A549 (cell line): ENCODE data around the gene SLC45A3. TPM values are rescaled to one million over a fixed set of nuclear protein-coding genes. Genes with fewer than 3 reads are reported as not detected.

Source experiments
- ATAC-seq, 2 experiments: fragments of 200-7000 bp in 1 of 2; fragments of >200 bp in 1 of 2; cut with Nextera tagmentation in 1 of 2; cut with Tn5 transposase in 1 of 2; 3 replicates each; pipeline versions ENCODE4 v1.8.0 to v1.9.1; 2018 to 2020; ENCODE audit warnings: mild to moderate bottlenecking in 1 of 2, moderate library complexity in 1 of 2
- CTCF ChIA-PET: fragments of 300-600 bp; sonication (Branson Sonifier 250); formaldehyde crosslinking; extraction: SDS; loops from one replicate; lab custom pipeline; 2021; ENCODE audit warnings: antibody characterized with exemption, inconsistent platforms; lab: Yijun Ruan, JAX
- POLR2A ChIA-PET: fragments of 350-600 bp; formaldehyde crosslinking; extraction: SDS; loops from one replicate; lab custom pipeline; 2021; ENCODE audit warnings: antibody characterized with exemption, inconsistent platforms; lab: Yijun Ruan, JAX
- DNase-seq, 2 experiments: peaks; one replicate each; pipeline versions ENCODE4 v3.0.0 to v3.0.0-alpha.2; 2011 to 2016; ENCODE audit warnings: low read depth in 1 of 2, low spot score in 1 of 2
- FAIRE-seq: peaks from 2 replicates; lab custom pipeline; 2011; peaks lifted over from hg19 to GRCh38; lab: Jason Lieb, UNC
- H3K27ac ChIP-seq, 2 experiments: fragments of >200 bp; sonication (Bioruptor Twin); formaldehyde crosslinking; 3 replicates each; pipeline ENCODE4 v1.5.1; 2016 to 2017
- H3K4me1 ChIP-seq: fragments of >200 bp; sonication (Bioruptor Twin); formaldehyde crosslinking; 3 replicates; pipeline ENCODE4 v1.6.1; 2016
- H3K4me2 ChIP-seq: fragments of >200 bp; sonication (Bioruptor Twin); formaldehyde crosslinking; 3 replicates; pipeline ENCODE4 v1.6.1; 2016
- H3K4me3 ChIP-seq: fragments of >200 bp; sonication (Bioruptor Twin); formaldehyde crosslinking; 3 replicates; pipeline ENCODE4 v1.5.1; 2016
- H3K9me3 ChIP-seq: fragments of >200 bp; sonication (Bioruptor Twin); formaldehyde crosslinking; 3 replicates; pipeline ENCODE4 v1.6.1; 2016
- CBX2 ChIP-seq: fragments of 200-600 bp; sonication (generic); IDR thresholded peaks from 2 replicates; pipeline ENCODE4 v1.6.1; 2016; ENCODE audit warnings: low read depth, mild to moderate bottlenecking, borderline replicate concordance
- CBX8 ChIP-seq: fragments of 200-600 bp; sonication (generic); IDR thresholded peaks from 2 replicates; pipeline ENCODE4 v1.6.1; 2016
- CEBPB ChIP-seq, 2 experiments: fragments of >200 bp in 1 of 2; sonication (Bioruptor Twin) in 1 of 2; formaldehyde crosslinking in 1 of 2; IDR thresholded peaks; 2 replicates each; pipeline ENCODE4 v1.6.1; 2012 to 2016
- CHD2 ChIP-seq: fragments of 150-350 bp; IDR thresholded peaks from 2 replicates; pipeline ENCODE4 v1.6.1; 2014; ENCODE audit warnings: low read length; ENCODE audit not compliant: partially characterized antibody
- EHMT2 ChIP-seq: fragments of 200-600 bp; sonication (generic); IDR thresholded peaks from 2 replicates; pipeline ENCODE4 v1.6.1; 2016; ENCODE audit warnings: antibody characterized with exemption, low read depth, mild to moderate bottlenecking, moderate library complexity
- EP300 ChIP-seq, 2 experiments: fragments of >200 bp; sonication (Bioruptor Twin); formaldehyde crosslinking; IDR thresholded peaks; 2 replicates in 1 of 2; 3 replicates in 1 of 2; pipeline ENCODE4 v1.6.1; 2016 to 2017
- FOSL2 ChIP-seq, 2 experiments: fragments of 450-650 bp in 1 of 2; fragments of >200 bp in 1 of 2; sonication (Bioruptor Twin) in 1 of 2; formaldehyde crosslinking; IDR thresholded peaks; 2 replicates each; pipeline versions ENCODE4 v1.5.0 to v1.6.1; 2016 to 2020; ENCODE audit warnings: mild to moderate bottlenecking in 1 of 2, moderate library complexity in 1 of 2
- GATA3 ChIP-seq: IDR thresholded peaks from 2 replicates; pipeline ENCODE4 v1.6.1; 2012; ENCODE audit warnings: borderline replicate concordance
- HDAC2 ChIP-seq: fragments of 200-600 bp; sonication (generic); IDR thresholded peaks from 2 replicates; pipeline ENCODE4 v1.6.1; 2016
- HOXA7 ChIP-seq: fragments of 250-450 bp; sonication (Bioruptor Pico); IDR thresholded peaks from 2 replicates; pipeline ENCODE4 v1.5.0; 2020; ENCODE audit warnings: mild to moderate bottlenecking, moderate library complexity
- HOXB13 ChIP-seq: fragments of 250-450 bp; sonication (Bioruptor Pico); IDR thresholded peaks from 2 replicates; pipeline ENCODE4 v1.5.0; 2020; ENCODE audit warnings: low read depth, mild to moderate bottlenecking, moderate library complexity
- JUN ChIP-seq, 2 experiments: fragments of >200 bp; sonication (Bioruptor Twin); formaldehyde crosslinking; IDR thresholded peaks; 2 replicates in 1 of 2; 3 replicates in 1 of 2; pipeline ENCODE4 v1.6.1; 2016 to 2017
- MYC ChIP-seq: IDR thresholded peaks from 2 replicates; pipeline ENCODE4 v1.6.1; 2012; ENCODE audit warnings: mild to moderate bottlenecking, inconsistent platforms, low read length, improper control_type of control experiment, borderline replicate concordance
- NFE2L2 ChIP-seq: fragments of 150-350 bp; conservative IDR thresholded peaks from 2 replicates; pipeline ENCODE4 v1.6.1; 2014; ENCODE audit warnings: low read length
- NR3C1 ChIP-seq: fragments of >200 bp; sonication (Bioruptor Twin); formaldehyde crosslinking; IDR thresholded peaks from 3 replicates; pipeline ENCODE4 v1.6.1; 2017
- POLR2AphosphoS2 ChIP-seq: conservative IDR thresholded peaks from 2 replicates; pipeline ENCODE4 v1.6.1; 2012; ENCODE audit warnings: low read length, improper control_type of control experiment, inconsistent platforms
- RAD21 ChIP-seq, 2 experiments: fragments of >200 bp in 1 of 2; sonication (Bioruptor Twin) in 1 of 2; formaldehyde crosslinking in 1 of 2; IDR thresholded peaks in 1 of 2; conservative IDR thresholded peaks in 1 of 2; 2 replicates in 1 of 2; 3 replicates in 1 of 2; pipeline ENCODE4 v1.6.1; 2012 to 2018; ENCODE audit warnings: inconsistent platforms in 1 of 2
- RFX5 ChIP-seq: fragments of 450-650 bp; IDR thresholded peaks from 2 replicates; pipeline ENCODE4 v1.7.1; 2014; ENCODE audit warnings: antibody characterized with exemption, mild to moderate bottlenecking, moderate library complexity
- TFCP2L1 ChIP-seq: fragments of 250-450 bp; sonication (Bioruptor Pico); IDR thresholded peaks from 2 replicates; pipeline ENCODE4 v1.5.0; 2021; ENCODE audit warnings: mild to moderate bottlenecking
- TP53 ChIP-seq: fragments of 250-450 bp; sonication (Bioruptor Pico); IDR thresholded peaks from 2 replicates; pipeline ENCODE4 v1.5.0; 2021; ENCODE audit warnings: mild to moderate bottlenecking, moderate library complexity
- ZFP36 ChIP-seq: fragments of 450-650 bp; IDR thresholded peaks from 2 replicates; pipeline ENCODE4 v1.6.1; 2014; ENCODE audit warnings: borderline replicate concordance; ENCODE audit not compliant: partially characterized antibody
- ZNF302 ChIP-seq: fragments of 250-450 bp; sonication (Bioruptor Pico); IDR thresholded peaks from 2 replicates; pipeline ENCODE4 v1.9.0; 2021; ENCODE audit warnings: inconsistent platforms, mild to moderate bottlenecking, moderate library complexity
- ZSCAN20 ChIP-seq: fragments of 250-450 bp; sonication (Bioruptor Pico); IDR thresholded peaks from 2 replicates; pipeline ENCODE4 v1.8.0; 2022; ENCODE audit warnings: mild to moderate bottlenecking, moderate library complexity
- WGBS: methylation state at CpG from one replicate; pipeline ENCODE4 v1.1.6; 2017; ENCODE audit errors: missing lambda C conversion rate; 5-methylcytosine and 5-hydroxymethylcytosine counted together
- polyA plus RNA-seq, 4 experiments: library from polyadenylated mRNA; depleted of rRNA in 3 of 4; stranded (reverse); fragments of >200 nt; fragmentation: RNase III in 1 of 4; extraction: RNeasy Plus Mini Kit Qiagen cat#74134 plus additional on column Dnase treatment in 1 of 4; gene quantifications; 2 replicates in 3 of 4; 3 replicates in 1 of 4; pipeline ENCODE4 v1.2.3, GENCODE V29; 2011 to 2017
- TF ChIP-seq, protein P1 (sequence below): fragments of 450-650 bp; IDR thresholded peaks from 2 replicates; pipeline ENCODE4 v1.6.1; 2014; ENCODE audit warnings: antibody characterized with exemption
- TF ChIP-seq, protein P2 (sequence below): fragments of >200 bp; sonication (Bioruptor Twin); formaldehyde crosslinking; IDR thresholded peaks from 2 replicates; pipeline ENCODE4 v1.6.1; 2016
- TF ChIP-seq, protein P3 (sequence below): fragments of 250-450 bp; sonication (Bioruptor Pico); IDR thresholded peaks from 2 replicates; pipeline ENCODE4 v1.5.0; 2020; ENCODE audit warnings: low read depth, mild to moderate bottlenecking, moderate library complexity
- TF ChIP-seq, protein P4 (sequence below): IDR thresholded peaks from 2 replicates; pipeline ENCODE4 v1.6.1; 2012
- TF ChIP-seq, protein P5 (sequence below): fragments of >200 bp; sonication (Bioruptor Twin); formaldehyde crosslinking; IDR thresholded peaks from 3 replicates; pipeline ENCODE4 v1.5.1; 2016
- TF ChIP-seq, protein P6 (sequence below): IDR thresholded peaks from 2 replicates; pipeline ENCODE4 v1.6.1; 2012

SLC45A3 gene
- polyA plus RNA-seq, 2 of the 4 experiments (the other 2 are of a cell fraction): 2.8 to 3.4 TPM

DNA sequence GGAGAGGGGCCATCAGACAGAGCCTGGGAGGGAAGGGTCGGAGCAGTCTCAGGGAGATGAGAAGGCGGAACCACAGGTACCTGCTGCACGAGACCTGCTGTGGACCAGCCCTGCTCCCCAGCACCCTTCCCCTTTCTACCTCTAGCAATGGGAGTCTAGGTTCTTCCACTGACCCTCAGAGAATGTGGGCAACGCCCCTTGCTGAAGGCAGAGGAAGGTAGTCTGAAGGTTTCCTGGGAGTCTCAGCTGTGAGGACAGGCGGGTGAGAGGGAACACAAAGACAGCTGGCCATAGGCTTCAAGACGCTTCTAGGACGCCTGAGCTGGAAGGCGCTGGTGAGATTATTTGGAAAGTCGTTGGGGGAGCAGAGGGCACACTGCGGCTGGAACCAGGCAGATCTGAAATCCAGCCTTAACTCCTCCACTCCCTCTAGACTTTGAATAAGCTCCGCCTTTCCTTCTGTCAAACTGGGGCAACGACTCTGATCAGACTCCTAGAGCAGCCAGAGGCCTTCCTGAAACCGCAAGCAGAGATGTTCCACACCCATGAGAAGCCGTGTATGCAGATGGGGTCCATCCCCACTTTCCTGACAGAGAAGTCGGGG is 18.1 kb downstream of the SLC45A3 start:
- Histone ChIP-seq H3K4me1 (peaks cover 7% of the 10 kb centered on the region; the same call in 2 of the 3 replicates), H3K4me2 (no peak overlapping the region), H3K27ac (no peak overlapping the region), H3K9me3 (no peaks in the 10 kb centered on the region)
- 86% methylated on average over 15 of the region's 15 CpGs for WGBS
- POLR2A ChIA-PET: interaction anchor here (1.3 kb wide), 1 partner anchor 30 kb away, joined by 4 read pairs; no protein-coding TSS in a partner anchor
- no peak for FAIRE-seq
- TF ChIP-seq JUN (IDR thresholded peaks at IDR 0.05) (no peak), CHD2 (no peak), POLR2AphosphoS2 (no peak), CBX8 (no peak), ZNF302 (CRISPR knock-in tag) (no peak), ZSCAN20 (CRISPR knock-in tag) (no peak), EHMT2 (no peak), HOXA7 (CRISPR knock-in tag) (no peak), GATA3 (no peak), MYC (no peak), CBX2 (no peak), HOXB13 (CRISPR knock-in tag) (no peak), FOSL2 (IDR thresholded peaks at IDR 0.05) (no peak), FOSL2 (CRISPR knock-in tag; IDR thresholded peaks at IDR 0.05) (no peak), RFX5 (no peak), TFCP2L1 (CRISPR knock-in tag) (no peak), TP53 (CRISPR knock-in tag) (no peak)
- TF ChIP-seq, protein P1, sequence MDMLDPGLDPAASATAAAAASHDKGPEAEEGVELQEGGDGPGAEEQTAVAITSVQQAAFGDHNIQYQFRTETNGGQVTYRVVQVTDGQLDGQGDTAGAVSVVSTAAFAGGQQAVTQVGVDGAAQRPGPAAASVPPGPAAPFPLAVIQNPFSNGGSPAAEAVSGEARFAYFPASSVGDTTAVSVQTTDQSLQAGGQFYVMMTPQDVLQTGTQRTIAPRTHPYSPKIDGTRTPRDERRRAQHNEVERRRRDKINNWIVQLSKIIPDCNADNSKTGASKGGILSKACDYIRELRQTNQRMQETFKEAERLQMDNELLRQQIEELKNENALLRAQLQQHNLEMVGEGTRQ: no peak
- TF ChIP-seq, protein P2, sequence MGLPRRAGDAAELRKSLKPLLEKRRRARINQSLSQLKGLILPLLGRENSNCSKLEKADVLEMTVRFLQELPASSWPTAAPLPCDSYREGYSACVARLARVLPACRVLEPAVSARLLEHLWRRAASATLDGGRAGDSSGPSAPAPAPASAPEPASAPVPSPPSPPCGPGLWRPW: no peak
- TF ChIP-seq, all 56 proteins: peak for 0
- ATAC-seq: no peak
- no peak overlapping the region for H3K4me3 ChIP-seq
- CTCF ChIA-PET: interaction anchor here (0.5 to 14.4 kb wide), 6 partner anchors 41 to 444 kb away, joined by 3 to 423 read pairs (median 3); no protein-coding TSS in a partner anchor
- DNase-seq: no peak

DNA sequence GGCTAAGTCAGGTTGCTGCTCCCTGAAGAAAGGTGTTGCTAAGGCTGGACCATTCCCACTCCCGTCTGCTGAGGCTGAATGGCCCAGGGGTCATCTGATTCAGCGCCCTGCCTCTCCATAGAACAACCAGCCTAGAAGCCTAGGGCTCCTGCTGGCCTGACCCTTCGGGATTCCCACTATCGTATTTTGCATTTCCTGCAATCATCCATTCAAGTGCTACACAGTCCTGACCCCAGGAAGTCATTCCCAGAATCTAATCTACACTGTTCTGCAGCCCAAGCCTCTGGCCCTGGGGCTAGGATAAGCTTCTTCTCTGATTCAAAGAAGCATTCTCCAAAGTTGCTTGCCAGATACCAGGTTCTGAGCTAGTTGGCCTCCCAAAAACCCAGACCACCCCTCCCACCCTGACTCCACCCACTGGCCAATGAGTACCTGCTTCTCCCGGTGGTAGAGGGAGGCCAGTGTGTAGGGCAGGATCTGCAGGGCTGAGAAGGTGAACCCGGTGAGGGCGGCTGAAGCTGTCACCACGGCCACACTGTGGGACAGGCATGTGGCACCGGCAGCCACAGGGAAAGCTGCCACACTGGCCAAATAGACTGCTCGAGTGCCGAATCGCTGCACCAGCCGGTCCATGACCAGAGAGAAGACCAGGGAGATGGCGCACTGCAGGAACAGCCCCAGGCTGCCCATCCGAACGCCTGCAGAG is 18.7 kb downstream of the SLC45A3 start:
- no peak for TF ChIP-seq EP300 (IDR thresholded peaks at IDR 0.05)
- TF ChIP-seq, protein P1: no peak
- TF ChIP-seq CBX2: no peak
- TF ChIP-seq, protein P3, sequence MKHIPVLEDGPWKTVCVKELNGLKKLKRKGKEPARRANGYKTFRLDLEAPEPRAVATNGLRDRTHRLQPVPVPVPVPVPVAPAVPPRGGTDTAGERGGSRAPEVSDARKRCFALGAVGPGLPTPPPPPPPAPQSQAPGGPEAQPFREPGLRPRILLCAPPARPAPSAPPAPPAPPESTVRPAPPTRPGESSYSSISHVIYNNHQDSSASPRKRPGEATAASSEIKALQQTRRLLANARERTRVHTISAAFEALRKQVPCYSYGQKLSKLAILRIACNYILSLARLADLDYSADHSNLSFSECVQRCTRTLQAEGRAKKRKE (CRISPR knock-in tag): no peak
- TF ChIP-seq CBX8: no peak
- TF ChIP-seq, protein P4, sequence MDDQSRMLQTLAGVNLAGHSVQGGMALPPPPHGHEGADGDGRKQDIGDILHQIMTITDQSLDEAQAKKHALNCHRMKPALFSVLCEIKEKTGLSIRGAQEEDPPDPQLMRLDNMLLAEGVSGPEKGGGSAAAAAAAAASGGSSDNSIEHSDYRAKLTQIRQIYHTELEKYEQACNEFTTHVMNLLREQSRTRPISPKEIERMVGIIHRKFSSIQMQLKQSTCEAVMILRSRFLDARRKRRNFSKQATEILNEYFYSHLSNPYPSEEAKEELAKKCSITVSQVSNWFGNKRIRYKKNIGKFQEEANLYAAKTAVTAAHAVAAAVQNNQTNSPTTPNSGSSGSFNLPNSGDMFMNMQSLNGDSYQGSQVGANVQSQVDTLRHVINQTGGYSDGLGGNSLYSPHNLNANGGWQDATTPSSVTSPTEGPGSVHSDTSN: no peak
- no peak for TF ChIP-seq EHMT2
- TF ChIP-seq, protein P5, sequence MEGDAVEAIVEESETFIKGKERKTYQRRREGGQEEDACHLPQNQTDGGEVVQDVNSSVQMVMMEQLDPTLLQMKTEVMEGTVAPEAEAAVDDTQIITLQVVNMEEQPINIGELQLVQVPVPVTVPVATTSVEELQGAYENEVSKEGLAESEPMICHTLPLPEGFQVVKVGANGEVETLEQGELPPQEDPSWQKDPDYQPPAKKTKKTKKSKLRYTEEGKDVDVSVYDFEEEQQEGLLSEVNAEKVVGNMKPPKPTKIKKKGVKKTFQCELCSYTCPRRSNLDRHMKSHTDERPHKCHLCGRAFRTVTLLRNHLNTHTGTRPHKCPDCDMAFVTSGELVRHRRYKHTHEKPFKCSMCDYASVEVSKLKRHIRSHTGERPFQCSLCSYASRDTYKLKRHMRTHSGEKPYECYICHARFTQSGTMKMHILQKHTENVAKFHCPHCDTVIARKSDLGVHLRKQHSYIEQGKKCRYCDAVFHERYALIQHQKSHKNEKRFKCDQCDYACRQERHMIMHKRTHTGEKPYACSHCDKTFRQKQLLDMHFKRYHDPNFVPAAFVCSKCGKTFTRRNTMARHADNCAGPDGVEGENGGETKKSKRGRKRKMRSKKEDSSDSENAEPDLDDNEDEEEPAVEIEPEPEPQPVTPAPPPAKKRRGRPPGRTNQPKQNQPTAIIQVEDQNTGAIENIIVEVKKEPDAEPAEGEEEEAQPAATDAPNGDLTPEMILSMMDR: no peak
- no peak for TF ChIP-seq NR3C1
- TF ChIP-seq TFCP2L1 (CRISPR knock-in tag): no peak
- no peak for TF ChIP-seq CEBPB (IDR thresholded peaks at IDR 0.05)
- TF ChIP-seq HDAC2: no peak
- no peak for TF ChIP-seq TP53 (CRISPR knock-in tag)
- TF ChIP-seq MYC: no peak
- no peak for TF ChIP-seq NFE2L2
- TF ChIP-seq, protein P6, sequence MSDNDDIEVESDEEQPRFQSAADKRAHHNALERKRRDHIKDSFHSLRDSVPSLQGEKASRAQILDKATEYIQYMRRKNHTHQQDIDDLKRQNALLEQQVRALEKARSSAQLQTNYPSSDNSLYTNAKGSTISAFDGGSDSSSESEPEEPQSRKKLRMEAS: no peak
- TF ChIP-seq GATA3: no peak
- no peak for TF ChIP-seq ZFP36
- no peak for TF ChIP-seq RAD21 (conservative IDR thresholded peaks at IDR 0.05 in 1 of 2, IDR thresholded peaks at IDR 0.05 in 1 of 2)
- TF ChIP-seq JUN (IDR thresholded peaks at IDR 0.05): no peak
- TF ChIP-seq, all 56 proteins: peak for 0
- WGBS: 84% methylated on average over 16 of the region's 16 CpGs
- Histone ChIP-seq H3K4me2 (no peak overlapping the region), H3K4me3 (no peak overlapping the region), H3K27ac (no peak overlapping the region), H3K9me3 (no peaks in the 10 kb centered on the region), H3K4me1 (peaks cover 7% of the 10 kb centered on the region; the same call in 2 of the 3 replicates)
- FAIRE-seq (no peak), ATAC-seq (no peak), DNase-seq (no peak)
- ChIA-PET POLR2A (interaction anchor here (1.3 kb wide), 1 partner anchor 29 kb away, joined by 4 read pairs; no protein-coding TSS in a partner anchor), CTCF (interaction anchor here (0.5 to 14.4 kb wide), 10 partner anchors 12 to 445 kb away, joined by 3 to 423 read pairs (median 54); partner anchors contain the start of genes ELK4 and SLC45A3)
